ENCODE data around the gene PAK5. TPM values are rescaled to one million over a fixed set of nuclear protein-coding genes. Genes with fewer than 3 reads are reported as not detected.

Gene PAK5
- total RNA-seq, 1 donor from 2014 or later = 1.6 TPM

DNA sequence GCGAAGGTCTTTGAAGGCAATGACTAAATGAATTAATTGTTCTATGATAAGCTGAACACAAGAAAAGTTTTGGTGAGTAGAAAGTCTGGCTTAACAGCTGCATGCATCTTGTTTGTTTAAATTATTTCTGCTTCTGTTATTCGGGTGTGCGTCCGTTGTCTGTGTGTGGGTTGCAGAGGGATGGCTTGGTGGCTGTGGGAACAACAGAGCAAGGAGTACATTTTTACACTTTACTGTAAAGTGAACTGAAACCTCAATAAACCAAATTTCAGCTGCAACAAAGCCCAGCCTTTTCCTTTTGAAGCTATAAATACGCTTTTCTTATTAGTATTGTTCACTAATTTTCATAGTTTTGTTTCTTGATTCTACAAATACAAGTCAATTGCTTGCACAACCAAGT, 328.0 kb downstream of the PAK5 start:
- H3K27me3 ChIP-seq = peaks cover 100% of the 10 kb centered on the region
- H3K9ac ChIP-seq = no peak overlapping the region
- H3K4me2 ChIP-seq = no peak overlapping the region
- TF ChIP-seq, protein P1, sequence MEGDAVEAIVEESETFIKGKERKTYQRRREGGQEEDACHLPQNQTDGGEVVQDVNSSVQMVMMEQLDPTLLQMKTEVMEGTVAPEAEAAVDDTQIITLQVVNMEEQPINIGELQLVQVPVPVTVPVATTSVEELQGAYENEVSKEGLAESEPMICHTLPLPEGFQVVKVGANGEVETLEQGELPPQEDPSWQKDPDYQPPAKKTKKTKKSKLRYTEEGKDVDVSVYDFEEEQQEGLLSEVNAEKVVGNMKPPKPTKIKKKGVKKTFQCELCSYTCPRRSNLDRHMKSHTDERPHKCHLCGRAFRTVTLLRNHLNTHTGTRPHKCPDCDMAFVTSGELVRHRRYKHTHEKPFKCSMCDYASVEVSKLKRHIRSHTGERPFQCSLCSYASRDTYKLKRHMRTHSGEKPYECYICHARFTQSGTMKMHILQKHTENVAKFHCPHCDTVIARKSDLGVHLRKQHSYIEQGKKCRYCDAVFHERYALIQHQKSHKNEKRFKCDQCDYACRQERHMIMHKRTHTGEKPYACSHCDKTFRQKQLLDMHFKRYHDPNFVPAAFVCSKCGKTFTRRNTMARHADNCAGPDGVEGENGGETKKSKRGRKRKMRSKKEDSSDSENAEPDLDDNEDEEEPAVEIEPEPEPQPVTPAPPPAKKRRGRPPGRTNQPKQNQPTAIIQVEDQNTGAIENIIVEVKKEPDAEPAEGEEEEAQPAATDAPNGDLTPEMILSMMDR (IDR thresholded peaks at IDR 0.05) = no peak
- TF ChIP-seq EZH2 (IDR thresholded peaks at IDR 0.05) = no peak
- H3K27ac ChIP-seq = no peak overlapping the region
- Mint-ChIP-seq H3K4me3 (no peak overlapping the region), H3K4me1 (peaks cover 19% of the 10 kb centered on the region), H3K27me3 (ENCODE audit: insufficient read depth, low read depth) (peaks cover 45% of the 10 kb centered on the region), H3K36me3 (no peaks in the 10 kb centered on the region), H3K9me3 (peaks cover 12% of the 10 kb centered on the region), H3K27ac (no peak overlapping the region)
- DNase-seq (ENCODE audit: low spot score) = no peak
- H3K79me2 ChIP-seq (ENCODE audit: low read depth) = no peaks in the 10 kb centered on the region
- H2AFZ ChIP-seq (replicated peaks) = no peak overlapping the region
- no peaks in the 10 kb centered on the region for H3K9me3 ChIP-seq (ENCODE audit: low read depth)
- peaks cover 17% of the 10 kb centered on the region for H3F3A ChIP-seq (ENCODE audit: low read depth)
- no peaks in the 10 kb centered on the region for H3K36me3 ChIP-seq
- H3K4me3 ChIP-seq = no peak overlapping the region
- no peaks in the 10 kb centered on the region for H4K20me1 ChIP-seq (ENCODE audit: low read depth)
- peaks cover 23% of the 10 kb centered on the region for H3K4me1 ChIP-seq

DNA sequence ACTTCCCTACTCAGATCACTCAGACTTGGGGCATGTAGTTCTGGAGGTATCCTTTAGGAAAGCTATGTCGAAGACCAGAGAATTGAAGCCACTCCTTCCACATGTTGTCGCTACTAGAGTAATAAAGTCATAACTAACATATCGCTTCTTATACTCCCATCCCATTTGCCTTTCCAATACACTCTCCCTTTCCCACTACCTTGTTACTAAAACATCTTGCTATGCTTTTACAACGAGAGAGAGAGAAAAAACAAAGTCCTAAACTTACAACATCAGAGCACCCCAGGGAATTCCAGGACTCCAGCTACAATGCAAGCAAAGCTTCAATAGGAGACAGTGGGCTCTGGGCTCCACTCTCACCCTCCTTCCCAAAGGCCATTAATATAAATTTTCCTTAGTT, 329.6 kb downstream of the PAK5 start:
- no peaks in the 10 kb centered on the region for H4K20me1 ChIP-seq (ENCODE audit: low read depth)
- Mint-ChIP-seq H3K27ac (no peak overlapping the region), H3K27me3 (ENCODE audit: insufficient read depth, low read depth) (peaks cover 32% of the 10 kb centered on the region), H3K4me3 (no peak overlapping the region), H3K9me3 (peaks cover 15% of the 10 kb centered on the region), H3K4me1 (peaks cover 6% of the 10 kb centered on the region), H3K36me3 (no peaks in the 10 kb centered on the region)
- DNase-seq (ENCODE audit: low spot score) = no peak
- H3K4me3 ChIP-seq = no peak overlapping the region
- no peak overlapping the region for H3K27ac ChIP-seq
- TF ChIP-seq EZH2 (IDR thresholded peaks at IDR 0.05) (no peak), EZH2phosphoT487 (IDR thresholded peaks at IDR 0.05) (no peak)
- TF ChIP-seq, protein P1 (IDR thresholded peaks at IDR 0.05) = no peak
- no peaks in the 10 kb centered on the region for H3K36me3 ChIP-seq
- no peak overlapping the region for H2AFZ ChIP-seq (replicated peaks)
- H3K4me1 ChIP-seq = peaks cover 10% of the 10 kb centered on the region
- peaks cover 100% of the 10 kb centered on the region for H3K27me3 ChIP-seq
- H3F3A ChIP-seq (ENCODE audit: low read depth) = peaks cover 6% of the 10 kb centered on the region
- no peak overlapping the region for H3K9ac ChIP-seq
- H3K9me3 ChIP-seq (ENCODE audit: low read depth) = no peaks in the 10 kb centered on the region
- no peaks in the 10 kb centered on the region for H3K79me2 ChIP-seq (ENCODE audit: low read depth)
- peak overlapping the region; percentile 58 for H3K4me2 ChIP-seq

DNA sequence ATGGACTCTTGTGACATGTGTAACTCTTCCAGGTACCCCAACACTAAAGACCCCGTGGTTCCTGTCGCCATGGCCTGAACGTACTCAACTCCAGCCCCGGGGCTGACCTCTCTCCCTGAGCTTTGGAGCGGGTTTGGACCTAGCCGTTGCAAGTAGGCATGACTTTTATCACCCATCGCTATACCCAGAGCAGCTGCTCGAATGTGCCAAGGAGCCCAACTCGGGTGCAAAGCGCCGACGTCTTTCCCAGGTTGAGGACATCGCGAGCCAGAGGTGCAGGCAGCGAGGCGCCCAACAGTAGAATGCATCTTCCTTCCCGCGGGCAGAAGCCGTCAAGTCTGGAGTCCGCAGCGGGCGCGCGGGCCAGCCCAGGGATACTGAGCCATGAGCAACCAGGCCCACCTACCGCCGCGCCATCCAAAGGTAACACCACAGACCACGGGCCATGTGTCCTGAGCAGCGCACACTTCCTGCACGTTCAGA, 330.1 kb downstream of the PAK5 start:
- peaks cover 1% of the 10 kb centered on the region for H3F3A ChIP-seq (ENCODE audit: low read depth)
- H4K20me1 ChIP-seq (ENCODE audit: low read depth) = no peaks in the 10 kb centered on the region
- Mint-ChIP-seq H3K4me3 (no peak overlapping the region), H3K27me3 (ENCODE audit: insufficient read depth, low read depth) (peaks cover 29% of the 10 kb centered on the region), H3K27ac (no peak overlapping the region), H3K36me3 (no peaks in the 10 kb centered on the region), H3K4me1 (peaks cover 1% of the 10 kb centered on the region), H3K9me3 (peaks cover 15% of the 10 kb centered on the region)
- peaks cover 5% of the 10 kb centered on the region for H3K4me1 ChIP-seq
- H3K27me3 ChIP-seq = peaks cover 99% of the 10 kb centered on the region
- H3K36me3 ChIP-seq = no peaks in the 10 kb centered on the region
- peak overlapping the region; percentile 58 for H3K4me2 ChIP-seq
- peak; percentile 43 for TF ChIP-seq EZH2 (IDR thresholded peaks at IDR 0.05)
- peak; percentile 39 for TF ChIP-seq EZH2phosphoT487 (IDR thresholded peaks at IDR 0.05)
- TF ChIP-seq, protein P1 (IDR thresholded peaks at IDR 0.05) = no peak
- H3K9me3 ChIP-seq (ENCODE audit: low read depth) = no peaks in the 10 kb centered on the region
- peak overlapping the region; percentile 40 for H2AFZ ChIP-seq (replicated peaks)
- DNase-seq (ENCODE audit: low spot score) = peak; percentile 37
- no peak overlapping the region for H3K9ac ChIP-seq
- no peaks in the 10 kb centered on the region for H3K79me2 ChIP-seq (ENCODE audit: low read depth)
- H3K4me3 ChIP-seq = peak overlapping the region; percentile 22
- H3K27ac ChIP-seq = no peak overlapping the region
